Keratinocyte (primary cell): ENCODE data around the gene LILRB2.

Experiments
- EZH2 ChIP-seq: IDR thresholded peaks from one replicate; pipeline ENCODE4 v1.6.1; 2012; ENCODE audit warnings: inconsistent platforms, mild to moderate bottlenecking, low read length, moderate library complexity
- TF ChIP-seq, protein P1 (sequence below), 3 experiments: IDR thresholded peaks in 1 of 3; conservative IDR thresholded peaks in 1 of 3; optimal IDR thresholded peaks in 1 of 3; 2 replicates in 2 of 3; 3 replicates in 1 of 3; pipeline versions ENCODE3 to v1.5.1; 2011; ENCODE audit warnings: low read length in 3 of 3, mild to moderate bottlenecking in 3 of 3, moderate library complexity in 2 of 3, control low read depth in 1 of 3, inconsistent platforms in 1 of 3; ENCODE audit not compliant: insufficient read depth in 2 of 3; ENCODE audit errors: extremely low read depth in 1 of 3

GRCh38 chr19:54256250-54257115 lies 24.4 kb downstream of the LILRB2 start:
- TF ChIP-seq, protein P1, sequence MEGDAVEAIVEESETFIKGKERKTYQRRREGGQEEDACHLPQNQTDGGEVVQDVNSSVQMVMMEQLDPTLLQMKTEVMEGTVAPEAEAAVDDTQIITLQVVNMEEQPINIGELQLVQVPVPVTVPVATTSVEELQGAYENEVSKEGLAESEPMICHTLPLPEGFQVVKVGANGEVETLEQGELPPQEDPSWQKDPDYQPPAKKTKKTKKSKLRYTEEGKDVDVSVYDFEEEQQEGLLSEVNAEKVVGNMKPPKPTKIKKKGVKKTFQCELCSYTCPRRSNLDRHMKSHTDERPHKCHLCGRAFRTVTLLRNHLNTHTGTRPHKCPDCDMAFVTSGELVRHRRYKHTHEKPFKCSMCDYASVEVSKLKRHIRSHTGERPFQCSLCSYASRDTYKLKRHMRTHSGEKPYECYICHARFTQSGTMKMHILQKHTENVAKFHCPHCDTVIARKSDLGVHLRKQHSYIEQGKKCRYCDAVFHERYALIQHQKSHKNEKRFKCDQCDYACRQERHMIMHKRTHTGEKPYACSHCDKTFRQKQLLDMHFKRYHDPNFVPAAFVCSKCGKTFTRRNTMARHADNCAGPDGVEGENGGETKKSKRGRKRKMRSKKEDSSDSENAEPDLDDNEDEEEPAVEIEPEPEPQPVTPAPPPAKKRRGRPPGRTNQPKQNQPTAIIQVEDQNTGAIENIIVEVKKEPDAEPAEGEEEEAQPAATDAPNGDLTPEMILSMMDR (optimal IDR thresholded peaks at IDR 0.05 in 1 of 3, IDR thresholded peaks at IDR 0.05 in 1 of 3, conservative IDR thresholded peaks at IDR 0.05 in 1 of 3; ENCODE audit: extremely low read depth in 1 of 3, insufficient read depth in 2 of 3, low read length in 3 of 3), result no peak
- TF ChIP-seq EZH2, result no peak
